Type B pancreatic cell (in vitro differentiated cells): ENCODE results near the gene FMNL1. TPM values are rescaled to one million over a fixed set of nuclear protein-coding genes. Genes with fewer than 3 reads are reported as not detected.

ENCODE experiments used
- DNase-seq: peaks from one replicate; pipeline ENCODE4 v3.0.0; 2021; ENCODE audit warnings: mixed read lengths; ENCODE audit not compliant: unreplicated experiment; ENCODE audit errors: extremely low spot score
- H3K27ac Mint-ChIP-seq: 2 replicates; pipeline ENCODE4 v1.8.0; 2021; ENCODE audit warnings: mild to moderate bottlenecking, mixed read lengths
- H3K27me3 Mint-ChIP-seq: 2 replicates; pipeline ENCODE4 v1.8.0; 2021; ENCODE audit warnings: mixed read lengths
- H3K36me3 Mint-ChIP-seq: 2 replicates; pipeline ENCODE4 v1.8.0; 2021; ENCODE audit warnings: mixed read lengths
- H3K4me1 Mint-ChIP-seq: one replicate; pipeline ENCODE4 v1.8.0; 2021; ENCODE audit warnings: mixed read lengths; ENCODE audit not compliant: unreplicated experiment
- H3K4me3 Mint-ChIP-seq: 2 replicates; pipeline ENCODE4 v1.8.0; 2021; ENCODE audit warnings: mild to moderate bottlenecking, mixed read lengths
- H3K9me3 Mint-ChIP-seq: 2 replicates; pipeline ENCODE4 v1.8.0; 2021; ENCODE audit warnings: mixed read lengths
- CTCF ChIP-seq: fragments of 200-600 bp; sonication (generic); conservative IDR thresholded peaks from 2 replicates; pipeline ENCODE4 v1.5.0; 2021; ENCODE audit warnings: antibody characterized with exemption, mild to moderate bottlenecking
- total RNA-seq: library from RNA; stranded (reverse); gene quantifications from 2 replicates; pipeline ENCODE4 v1.2.1, GENCODE V29; 2021; ENCODE audit warnings: low replicate concordance

The FMNL1 gene
- total RNA-seq, 1 donor from 2014 or later, result 1.9 TPM

DNA sequence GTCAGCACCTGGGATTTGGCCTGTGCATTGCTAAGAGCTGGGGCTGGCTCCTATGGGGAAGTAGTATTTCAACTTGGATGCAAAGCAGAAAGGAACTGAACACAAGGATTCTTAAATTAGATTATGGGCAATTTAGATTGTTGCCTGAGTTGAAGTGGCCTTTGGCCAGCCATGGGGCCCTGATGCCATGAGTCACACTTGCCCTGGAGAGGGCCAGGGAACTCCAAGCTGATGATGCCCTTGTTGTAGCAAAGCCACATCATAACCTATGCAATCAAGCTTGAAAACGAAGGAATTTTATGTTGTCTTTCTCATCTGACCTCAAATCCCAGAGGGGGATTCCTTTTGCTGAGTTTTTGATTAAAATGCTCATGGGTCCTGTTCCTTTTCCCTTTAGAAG is 44.1 kb downstream of the FMNL1 start:
- no peaks in the 10 kb centered on the region for H3K9me3 Mint-ChIP-seq
- peaks cover 5% of the 10 kb centered on the region for H3K4me1 Mint-ChIP-seq
- DNase-seq, result no peak
- H3K4me3 Mint-ChIP-seq, result no peak overlapping the region
- H3K27ac Mint-ChIP-seq, result no peak overlapping the region
- H3K36me3 Mint-ChIP-seq, result peaks cover 10% of the 10 kb centered on the region
- no peak for TF ChIP-seq CTCF
- H3K27me3 Mint-ChIP-seq, result peaks cover under 1% of the 10 kb centered on the region

DNA sequence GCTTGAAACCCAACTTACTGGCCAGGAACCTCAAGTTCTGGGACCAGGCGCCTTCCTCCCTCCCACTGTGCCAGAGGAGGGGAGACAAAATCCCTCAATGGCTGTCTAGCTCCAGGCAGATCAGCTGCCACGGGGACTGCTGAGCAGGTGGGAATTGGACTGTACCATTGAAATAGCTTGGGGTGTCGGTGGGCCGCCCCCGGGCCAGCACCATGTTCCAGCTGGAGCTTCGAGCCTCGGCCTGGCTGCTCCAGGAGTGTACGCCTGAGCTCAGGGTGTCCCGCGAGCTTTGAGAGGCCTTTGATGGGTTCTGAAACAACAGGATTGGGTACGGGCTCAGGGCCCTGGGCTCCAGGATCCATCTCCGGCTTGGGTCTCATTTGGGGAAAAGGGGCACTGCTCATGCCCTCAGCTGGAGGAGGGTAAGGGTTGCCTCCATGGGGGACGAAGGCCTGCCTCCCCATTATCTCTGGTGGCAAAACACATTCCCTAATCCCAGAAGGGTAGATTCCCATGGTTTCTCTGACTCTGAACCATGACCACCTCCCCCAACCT is 44.8 kb downstream of the FMNL1 start:
- H3K36me3 Mint-ChIP-seq, result peaks cover 10% of the 10 kb centered on the region
- no peak overlapping the region for H3K4me3 Mint-ChIP-seq
- no peak overlapping the region for H3K27ac Mint-ChIP-seq
- H3K9me3 Mint-ChIP-seq, result no peaks in the 10 kb centered on the region
- TF ChIP-seq CTCF, result no peak
- no peaks in the 10 kb centered on the region for H3K27me3 Mint-ChIP-seq
- no peak for DNase-seq
- peaks cover 5% of the 10 kb centered on the region for H3K4me1 Mint-ChIP-seq

GRCh38 chr17:45267436-45268055 is 45.9 kb downstream of the FMNL1 start:
- H3K27me3 Mint-ChIP-seq, result no peaks in the 10 kb centered on the region
- H3K4me3 Mint-ChIP-seq, result no peak overlapping the region
- TF ChIP-seq CTCF, result no peak
- H3K9me3 Mint-ChIP-seq, result no peaks in the 10 kb centered on the region
- H3K36me3 Mint-ChIP-seq, result peaks cover 10% of the 10 kb centered on the region
- peaks cover 5% of the 10 kb centered on the region for H3K4me1 Mint-ChIP-seq
- H3K27ac Mint-ChIP-seq, result no peak overlapping the region
- DNase-seq, result no peak

DNA sequence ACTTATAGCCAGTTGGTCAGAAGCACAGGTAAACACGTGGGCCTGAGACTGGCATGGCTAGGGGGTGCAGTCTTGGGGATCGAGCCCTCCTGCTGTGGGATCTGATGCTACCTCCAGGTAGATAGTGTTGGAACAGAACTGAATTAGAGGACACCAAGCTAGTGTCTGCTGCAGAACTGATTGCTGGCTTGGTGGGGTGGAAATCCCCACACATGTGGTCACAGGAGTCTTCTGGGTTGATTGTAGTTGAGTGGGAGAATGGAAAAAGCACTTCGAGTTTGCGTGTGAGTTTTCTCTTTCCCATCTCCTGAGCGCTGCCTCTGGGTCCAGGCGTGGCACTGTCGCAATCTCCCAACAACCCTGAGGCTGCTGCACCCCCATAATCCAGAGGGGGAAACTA is 48.2 kb downstream of the FMNL1 start:
- Mint-ChIP-seq H3K9me3 (no peaks in the 10 kb centered on the region), H3K4me3 (no peak overlapping the region), H3K36me3 (peaks cover 10% of the 10 kb centered on the region), H3K27ac (no peak overlapping the region), H3K27me3 (no peaks in the 10 kb centered on the region), H3K4me1 (no peaks in the 10 kb centered on the region)
- no peak for DNase-seq
- no peak for TF ChIP-seq CTCF

GRCh38 chr17:45270828-45271418 is 49.2 kb downstream of the FMNL1 start:
- H3K4me1 Mint-ChIP-seq, result no peaks in the 10 kb centered on the region
- TF ChIP-seq CTCF, result peak; percentile 74
- H3K27ac Mint-ChIP-seq, result no peak overlapping the region
- peaks cover 10% of the 10 kb centered on the region for H3K36me3 Mint-ChIP-seq
- no peak overlapping the region for H3K4me3 Mint-ChIP-seq
- DNase-seq, result no peak
- no peaks in the 10 kb centered on the region for H3K27me3 Mint-ChIP-seq
- H3K9me3 Mint-ChIP-seq, result no peaks in the 10 kb centered on the region
